Sciatic nerve (tissue), 2 donors: Measurements from ENCODE around the gene DAGLA. TPM values are rescaled to one million over a fixed set of nuclear protein-coding genes. Genes with fewer than 3 reads are reported as not detected.

Source experiments
- ATAC-seq: fragments of 200-7000 bp; cut with Tn5 transposase; one replicate; pipeline ENCODE4 v1.9.1; 2020; ENCODE audit warnings: mild to moderate bottlenecking, moderate library complexity
- DNase-seq: peaks from one replicate; pipeline ENCODE4 v3.0.0-alpha.2; 2020; ENCODE audit warnings: low spot score
- intact Hi-C: fragments of 100-400 bp; cut with DNase I; formaldehyde crosslinking; loops from one replicate; pipeline ENCODE4 v1.14.2; 2022
- total RNA-seq: library from RNA; stranded (reverse); fragmentation: NEBNext Ultra II Directional; extraction: Animal tissue kit (Norgen Biotek cat#: 25700); gene quantifications from one replicate; pipeline ENCODE4 v1.2.1, GENCODE V29; 2021
- donor health status: DM: no; HTN: no; CAD: no.
- donor health status: DM: no; HTN: no; CAD: no.

The DAGLA gene
- total RNA-seq, 1 donor from 2014 or later: 4.8 TPM

DNA sequence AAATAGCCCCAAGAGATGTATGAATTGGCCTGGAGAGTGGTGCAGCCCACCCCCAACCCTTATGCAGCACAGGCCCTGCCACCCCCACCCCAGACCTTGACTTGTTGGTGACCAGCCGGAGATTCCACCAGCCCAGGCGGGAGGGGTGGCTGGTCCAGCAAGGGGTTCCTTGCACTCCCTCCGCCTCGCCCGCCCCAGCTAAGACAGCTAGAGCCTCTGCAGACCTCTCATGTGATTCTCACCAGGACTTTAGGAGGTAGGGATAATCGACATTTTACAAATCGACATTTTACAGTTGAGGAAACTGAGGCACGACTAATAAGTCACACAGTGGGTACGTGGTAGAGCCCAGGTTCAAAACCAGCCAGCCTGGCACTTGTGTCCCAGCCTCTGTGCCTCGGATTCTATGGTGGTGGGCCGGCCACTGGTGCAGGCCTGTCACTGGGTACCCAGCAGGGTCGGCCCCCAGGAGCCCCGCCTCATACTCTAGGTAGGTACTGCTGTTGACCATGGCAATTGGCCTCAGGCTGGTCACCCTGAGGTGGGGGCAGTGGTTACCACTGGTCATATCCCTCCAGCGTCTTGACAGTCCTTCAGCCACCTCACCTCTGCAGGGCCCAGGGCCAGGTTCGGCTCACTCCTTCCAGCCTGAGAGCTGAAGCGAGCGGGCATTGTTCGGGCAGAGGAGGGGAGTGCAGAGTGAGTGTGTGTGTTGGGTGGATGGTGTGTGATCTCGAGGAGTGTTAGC lies 37.3 kb downstream of the DAGLA start:
- intact Hi-C loops: no loop called here
- ATAC-seq: peak; percentile 2
- no peak for DNase-seq

GRCh38 chr11:61718046-61718531 lies 37.9 kb downstream of the DAGLA start:
- ATAC-seq (peak; percentile 20), DNase-seq (no peak)
- intact Hi-C loops: no loop called here

DNA sequence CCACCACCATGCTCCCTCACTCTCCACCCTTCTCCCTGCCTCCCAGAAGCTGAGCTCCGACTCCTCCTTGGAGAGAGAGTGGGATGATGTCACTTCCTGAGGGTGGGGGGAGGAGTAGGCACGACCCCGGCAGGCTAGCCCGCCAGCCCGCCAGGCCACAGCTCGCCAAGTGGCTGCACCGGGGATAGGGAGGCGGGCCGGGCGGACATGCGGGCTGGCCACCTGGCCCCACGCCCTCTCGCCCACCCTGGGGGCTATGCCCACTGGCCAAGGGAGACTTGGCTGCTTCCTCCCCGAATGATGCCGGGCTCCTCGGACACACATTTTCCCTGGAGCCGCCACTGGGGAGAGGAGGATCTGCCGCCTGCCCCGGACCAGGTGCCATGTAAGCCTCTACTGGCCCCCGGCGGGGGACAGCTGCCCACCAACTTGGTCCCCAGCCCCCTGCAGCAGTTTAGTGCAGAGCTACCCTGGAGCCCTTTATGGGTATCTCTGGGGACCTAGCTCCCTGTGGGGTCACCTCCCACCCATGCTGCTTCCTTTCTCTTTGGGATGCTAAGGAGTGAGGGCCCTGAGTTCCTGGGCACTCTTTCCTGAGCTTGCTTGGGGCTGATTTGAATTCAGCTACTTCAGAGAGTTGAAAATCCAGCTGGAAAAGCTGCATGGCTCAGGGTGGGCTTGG lies 38.6 kb downstream of the DAGLA start:
- peak; percentile 82 for ATAC-seq
- intact Hi-C loops: no loop called here
- DNase-seq: peak; percentile 78

DNA sequence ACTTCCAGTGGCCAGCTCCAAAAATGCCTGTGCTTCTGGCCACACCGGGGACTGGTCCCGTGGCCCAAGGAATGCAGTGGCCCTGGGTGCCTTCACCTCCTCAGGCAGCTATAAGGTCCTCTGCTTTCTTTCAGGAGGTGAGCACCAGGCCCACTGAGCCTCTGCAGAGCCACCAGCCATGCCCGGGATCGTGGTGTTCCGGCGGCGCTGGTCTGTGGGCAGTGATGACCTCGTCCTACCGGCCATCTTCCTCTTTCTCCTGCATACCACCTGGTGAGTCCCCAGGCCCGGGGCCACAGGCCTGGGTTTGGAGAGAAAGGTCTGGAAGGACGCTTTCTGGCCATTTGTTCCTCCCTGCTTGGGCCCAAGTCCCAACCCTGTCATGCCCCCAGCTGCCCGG lies 39.8 kb downstream of the DAGLA start:
- intact Hi-C loops: no loop called here
- DNase-seq (no peak), ATAC-seq (no peak)

DNA sequence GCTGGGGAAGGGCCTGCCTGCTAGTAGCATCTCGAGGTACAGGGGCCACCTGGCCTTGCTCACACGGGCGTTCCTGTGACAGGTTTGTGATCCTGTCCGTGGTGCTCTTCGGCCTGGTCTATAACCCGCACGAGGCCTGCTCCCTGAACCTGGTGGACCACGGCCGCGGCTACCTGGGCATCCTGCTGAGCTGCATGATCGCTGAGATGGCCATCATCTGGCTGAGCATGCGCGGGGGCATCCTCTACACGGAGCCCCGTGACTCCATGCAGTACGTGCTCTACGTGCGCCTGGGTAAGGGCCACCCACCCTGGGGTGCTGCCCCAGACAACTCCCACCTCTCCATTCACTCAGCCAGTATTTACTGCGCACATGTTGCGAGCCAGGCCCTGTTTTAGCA lies 40.4 kb downstream of the DAGLA start:
- intact Hi-C loops: no loop called here
- no peak for ATAC-seq

DNA sequence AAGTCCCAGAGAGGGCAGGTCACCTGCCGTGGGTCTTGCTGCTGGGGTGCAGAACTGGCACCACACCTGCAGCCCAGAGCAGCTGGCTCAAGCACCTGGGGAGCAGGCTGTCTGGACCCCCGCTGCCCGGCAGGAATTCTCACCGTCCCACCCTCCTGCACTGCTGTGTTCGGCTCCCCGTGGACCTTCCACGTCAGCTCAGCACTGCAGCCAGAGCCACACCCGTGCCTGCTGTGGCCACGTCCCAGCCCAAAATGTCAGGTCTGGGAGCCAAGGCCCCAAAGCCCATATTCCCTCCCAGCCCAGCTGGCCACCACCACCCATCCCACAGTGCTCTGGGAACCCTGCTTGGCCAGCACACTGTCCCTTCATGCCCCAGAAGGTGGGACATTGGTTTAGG lies 44.2 kb downstream of the DAGLA start:
- ATAC-seq: no peak
- DNase-seq: no peak
- intact Hi-C loops: no loop called here

More for the DNA sequence above, 40.4 kb downstream of the DAGLA start:
- no peak for DNase-seq

DNA sequence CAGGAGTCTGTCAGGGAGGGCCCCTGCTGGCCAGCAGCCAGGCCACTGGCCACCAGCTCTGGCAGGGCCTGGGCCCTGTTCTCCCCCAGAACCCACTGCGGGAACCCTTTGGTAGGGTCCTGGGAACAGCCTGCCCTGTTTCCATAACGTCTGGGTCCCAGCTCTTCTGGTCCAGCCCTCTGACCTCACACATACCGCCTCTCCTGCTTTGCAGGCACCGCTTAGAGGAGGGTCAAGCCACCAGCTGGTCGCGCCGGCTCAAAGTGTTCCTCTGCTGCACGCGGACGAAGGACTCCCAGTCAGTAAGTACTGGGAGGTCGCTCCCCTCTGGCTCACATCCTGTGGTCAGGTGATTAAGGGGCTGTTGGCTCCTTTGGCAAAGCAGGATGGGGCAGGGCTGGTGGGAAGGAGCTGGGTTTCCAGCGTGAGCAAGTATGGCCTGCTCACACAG lies 45.6 kb downstream of the DAGLA start:
- ATAC-seq (no peak), DNase-seq (no peak)
- intact Hi-C loops: no loop called here

- intact Hi-C loops: no loop called here
- ATAC-seq (no peak), DNase-seq (no peak)
Observed at GRCh38 chr11:61726775-61727174, 46.6 kb downstream of the DAGLA start.

DNA sequence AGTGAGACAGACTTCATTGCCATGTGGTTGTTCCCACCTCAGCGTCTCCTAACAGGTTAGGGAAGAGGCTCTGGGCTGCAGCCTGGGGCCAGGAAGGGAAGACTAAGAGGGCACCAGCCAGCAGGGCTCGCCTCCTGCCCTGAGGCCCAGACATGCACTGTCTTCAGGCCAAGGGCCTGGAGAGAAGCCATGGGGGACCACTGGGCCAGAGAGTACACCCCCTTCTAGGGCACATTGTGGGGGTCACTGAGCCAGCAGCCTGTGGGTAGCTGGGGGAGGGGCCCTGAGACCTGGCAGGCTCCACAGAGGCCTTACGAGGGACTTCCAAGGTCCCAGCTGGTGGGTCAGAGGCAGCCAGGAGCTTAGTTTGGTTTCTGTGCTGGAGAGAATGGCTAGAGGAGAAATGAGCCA lies 47.2 kb downstream of the DAGLA start:
- ATAC-seq (no peak), DNase-seq (no peak)
- intact Hi-C loops: no loop called here

DNA sequence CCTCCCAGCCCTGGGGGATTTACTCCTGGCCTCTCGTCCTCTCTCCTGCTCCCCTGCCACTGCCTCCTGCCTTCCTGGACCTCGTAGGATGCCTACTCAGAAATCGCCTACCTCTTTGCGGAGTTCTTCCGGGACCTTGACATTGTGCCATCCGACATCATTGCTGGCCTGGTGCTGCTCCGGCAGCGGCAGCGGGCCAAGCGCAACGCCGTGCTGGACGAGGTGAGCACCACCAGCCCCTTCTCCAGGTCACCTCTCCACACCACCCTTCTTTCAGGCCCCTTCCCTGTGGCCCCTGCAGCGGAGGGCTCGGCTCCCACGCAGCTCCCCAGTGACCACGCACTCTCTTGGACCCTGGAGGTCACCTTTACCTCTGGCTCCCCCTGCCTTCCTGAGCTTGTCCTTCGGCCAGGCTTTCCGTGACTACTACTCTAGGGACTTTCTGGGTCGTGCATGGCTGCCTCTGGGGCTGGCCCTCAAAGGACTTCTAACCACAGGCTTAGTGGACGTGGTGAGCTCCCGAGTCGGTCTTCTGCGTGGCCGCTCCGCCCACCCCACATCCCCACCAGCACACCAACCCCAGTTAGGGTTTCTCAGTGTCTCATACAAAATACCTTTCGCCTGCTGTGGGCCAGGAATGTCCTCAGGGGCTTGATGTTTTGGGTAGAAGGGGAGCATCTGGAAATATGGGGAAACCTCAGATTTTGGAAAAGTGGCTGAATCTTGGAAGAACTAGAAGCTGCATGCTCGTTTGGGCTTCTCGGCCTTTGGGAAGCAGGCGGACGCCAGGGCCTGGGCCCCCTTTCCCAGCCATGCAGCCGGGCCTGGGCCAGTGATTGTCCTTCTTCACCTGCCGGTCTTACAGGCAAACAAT lies 48.1 kb downstream of the DAGLA start:
- ATAC-seq (no peak), DNase-seq (no peak)
- intact Hi-C loops: no loop called here

DNA sequence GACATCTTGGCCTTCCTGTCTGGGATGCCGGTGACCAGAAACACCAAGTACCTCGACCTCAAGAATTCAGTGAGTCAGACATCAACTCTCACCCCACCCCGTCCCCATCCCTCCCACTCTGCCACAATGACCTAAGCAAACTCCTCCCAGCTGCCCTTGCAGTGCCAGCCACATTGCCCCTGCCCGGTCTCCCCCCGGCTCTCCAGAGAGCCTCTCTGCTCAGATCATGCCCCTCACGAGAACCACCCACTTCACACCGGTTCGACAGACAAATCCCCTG lies 48.7 kb downstream of the DAGLA start:
- DNase-seq: no peak
- ATAC-seq: no peak
- intact Hi-C loops: no loop called here

DNA sequence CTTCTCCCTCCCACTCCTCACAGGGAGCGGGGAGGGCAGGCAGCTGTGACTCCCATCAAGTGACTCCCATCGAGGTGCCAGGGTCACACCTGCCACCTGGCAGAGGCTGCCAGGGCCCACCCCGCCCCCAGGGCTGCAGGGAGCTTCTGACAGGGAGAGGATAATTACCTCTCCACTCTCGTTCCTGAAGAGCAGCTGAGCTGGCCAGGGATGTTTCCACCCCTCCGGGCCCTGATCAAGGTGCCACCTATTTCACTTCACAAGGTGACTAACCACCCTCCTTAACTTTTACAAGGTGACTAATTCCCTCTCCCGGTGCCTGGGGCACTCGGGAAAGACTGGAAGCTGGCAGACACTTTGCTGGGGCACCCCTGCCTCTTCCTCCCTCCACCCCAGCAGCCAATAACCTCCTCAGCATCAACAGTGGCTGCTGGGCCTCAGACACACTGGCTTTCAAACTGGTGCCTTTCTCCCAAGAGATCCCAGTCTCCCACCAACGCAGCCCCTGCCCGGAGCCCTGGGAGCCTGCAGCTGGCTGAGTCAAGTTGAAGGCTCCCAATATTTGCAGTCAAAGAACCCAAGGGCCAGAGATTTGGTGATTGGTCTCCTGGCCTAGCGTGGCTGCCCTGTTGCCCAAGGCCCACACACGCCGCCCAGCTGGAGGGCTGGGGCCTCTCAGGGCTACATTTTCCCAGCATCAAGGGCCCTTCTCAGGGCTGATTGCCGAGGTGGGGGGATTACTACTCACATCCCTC lies 50.2 kb downstream of the DAGLA start:
- DNase-seq: no peak
- intact Hi-C loops: loop anchor here (5.0 kb wide), 1 partner anchor 48 kb away; the partner anchor contains the start of gene DAGLA
- no peak for ATAC-seq

DNA sequence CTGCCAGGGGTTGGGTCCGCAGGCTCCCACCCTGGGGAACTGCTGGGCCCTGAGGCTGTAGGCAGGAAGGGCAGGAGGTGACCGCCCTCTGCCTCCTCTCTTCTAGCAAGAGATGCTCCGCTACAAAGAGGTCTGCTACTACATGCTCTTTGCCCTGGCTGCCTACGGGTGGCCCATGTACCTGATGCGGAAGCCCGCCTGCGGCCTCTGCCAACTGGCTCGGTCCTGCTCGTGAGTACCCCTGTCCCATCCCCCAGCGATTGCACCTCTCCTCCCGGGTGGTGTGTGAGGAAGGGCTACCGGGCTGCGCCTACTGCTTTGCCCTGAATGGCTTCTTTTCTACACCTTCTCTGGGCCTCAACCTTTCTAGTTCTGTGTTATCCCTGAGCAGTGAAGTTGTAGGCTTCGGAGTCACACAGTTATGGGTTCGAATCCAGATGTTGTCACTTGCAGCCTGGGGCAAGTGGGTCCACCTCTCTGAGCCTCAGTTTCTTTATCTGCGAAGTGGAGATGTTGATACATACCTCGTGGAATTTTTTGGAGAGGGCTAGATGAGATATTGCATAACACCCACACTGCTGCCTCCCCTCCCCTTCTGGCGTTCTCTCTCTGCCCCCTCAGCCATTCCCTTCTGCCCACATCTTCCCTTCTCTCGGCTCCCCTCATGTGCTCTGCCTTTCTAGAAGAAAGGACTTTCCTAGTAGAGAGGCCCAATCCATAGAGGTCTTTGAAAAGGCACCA lies 51.2 kb downstream of the DAGLA start:
- ATAC-seq (no peak), DNase-seq (no peak)
- intact Hi-C loops: loop anchor here (5.0 kb wide), 1 partner anchor 49 kb away; the partner anchor contains the start of gene DAGLA

GRCh38 chr11:61731952-61732675 lies 51.9 kb downstream of the DAGLA start:
- DNase-seq (no peak), ATAC-seq (peak; percentile 32)
- intact Hi-C loops: loop anchor here (5.0 kb wide), 1 partner anchor 50 kb away; the partner anchor contains the start of gene DAGLA

DNA sequence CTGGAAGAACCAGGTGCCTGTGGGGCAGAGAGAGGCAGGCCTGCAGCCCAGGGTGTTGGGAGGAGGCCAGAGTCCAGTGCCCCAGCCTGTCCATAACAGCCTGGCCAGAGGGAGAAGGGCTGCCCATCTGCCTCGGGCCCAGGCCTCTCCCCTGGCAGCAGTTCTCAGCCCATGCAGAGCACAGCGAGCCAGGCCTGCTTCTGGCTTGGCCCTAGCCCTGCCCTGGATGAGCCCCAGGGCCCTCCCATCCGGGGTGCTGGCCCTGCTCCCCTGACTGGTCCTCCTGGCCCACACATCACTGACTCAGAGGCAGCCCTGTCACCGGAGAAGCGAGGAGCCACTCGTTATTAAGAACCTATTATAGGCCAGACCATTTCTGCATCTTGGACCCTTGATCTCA lies 52.5 kb downstream of the DAGLA start:
- peak; percentile 43 for ATAC-seq
- intact Hi-C loops: loop anchor here (5.0 kb wide), 1 partner anchor 50 kb away; the partner anchor contains the start of gene DAGLA
- no peak for DNase-seq

DNA sequence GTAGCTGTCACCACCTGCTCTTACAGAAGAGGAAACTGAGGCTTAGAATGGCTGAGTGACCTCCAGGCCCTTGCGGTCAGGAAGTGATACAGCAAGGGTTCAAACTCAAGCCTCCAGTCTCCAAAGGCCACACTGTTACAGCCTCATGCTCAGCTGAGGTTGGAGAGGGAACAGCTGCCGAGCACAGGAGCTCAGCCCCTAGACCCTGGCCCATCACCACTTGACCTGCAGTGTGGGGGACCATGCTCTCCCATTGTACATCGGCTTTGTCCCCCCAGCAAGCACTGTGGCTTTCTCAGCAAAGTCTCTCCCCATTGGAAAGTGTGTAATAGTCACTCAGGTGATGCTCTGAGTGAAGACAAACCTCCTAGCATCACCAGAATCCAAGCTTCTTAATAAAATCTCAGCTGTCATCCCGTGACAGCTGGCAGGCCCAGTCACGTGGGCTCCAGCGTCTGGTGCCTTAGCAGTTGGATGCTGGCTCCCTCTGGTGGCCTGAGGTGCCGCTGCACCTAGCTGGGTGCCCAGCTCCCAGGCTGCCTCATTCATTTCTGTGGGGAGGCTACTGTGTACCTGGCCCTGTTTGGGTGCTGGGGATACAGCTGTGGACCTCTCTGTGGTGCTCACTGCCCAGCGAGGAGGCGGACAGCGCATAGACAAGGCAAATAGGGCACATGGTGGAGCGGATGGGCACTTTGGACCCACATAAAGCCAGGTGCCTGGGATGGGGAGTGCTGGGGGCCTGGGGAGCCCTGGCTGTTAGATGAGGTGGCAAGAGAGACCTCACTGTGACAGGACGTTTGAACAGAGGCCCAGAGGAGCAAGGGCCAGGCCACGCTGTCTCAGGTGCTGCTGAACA lies 53.2 kb downstream of the DAGLA start:
- intact Hi-C loops: loop anchor here (5.0 kb wide), 1 partner anchor 51 kb away; the partner anchor contains the start of gene DAGLA

More for the DNA sequence above, 53.2 kb downstream of the DAGLA start:
- peak; percentile 95 for DNase-seq
- peak; percentile 90 for ATAC-seq
